HCT116 (cell line): ENCODE results near the gene NAP1L1. TPM values are rescaled to one million over a fixed set of nuclear protein-coding genes. Genes with fewer than 3 reads are reported as not detected.

Source experiments
- ATAC-seq: fragments of 200-7000 bp; cut with Tn5 transposase; 2 replicates; pipeline ENCODE4 v1.9.1; 2020; ENCODE audit warnings: mild to moderate bottlenecking, moderate library complexity
- BruUV-seq: library from RNA; stranded (reverse); fragments of 400-500 nt; replicated peaks from 2 replicates; lab custom pipeline; 2021; lab: Mats Ljungman, UMichigan
- CTCF ChIA-PET: fragments of 300-600 bp; sonication (Branson Sonifier 250); formaldehyde crosslinking; loops from one replicate; lab custom pipeline; 2021; ENCODE audit warnings: antibody characterized with exemption; lab: Charles Lee
- POLR2A ChIA-PET: fragments of 300-600, 350-600 bp; sonication (Branson Sonifier 250); formaldehyde crosslinking; loops from one replicate; lab custom pipeline; 2021; ENCODE audit warnings: antibody characterized with exemption; lab: Charles Lee
- RAD21 ChIA-PET, 2 experiments: fragments of 300-600 bp; sonication (Branson Sonifier 250); formaldehyde crosslinking; loops; one replicate each; lab custom pipeline; 2023; ENCODE audit warnings: low total read pairs in 2 of 2; ENCODE audit not compliant: uncharacterized antibody in 2 of 2, unreplicated experiment in 2 of 2, low non-redundant PET in 1 of 2; lab: Charles Lee
- DNase-seq: peaks from one replicate; pipeline ENCODE4 v3.0.0-alpha.2; 2010; ENCODE audit warnings: low read depth, low spot score
- H2AFZ ChIP-seq: fragments of 200-600 bp; shearing (Covaris generic), sonication (generic); 2 replicates; pipeline ENCODE4 v1.6.1; 2017; ENCODE audit warnings: low read depth, mixed run types, mixed read lengths, antibody characterized with exemption, low read length; ENCODE audit not compliant: poor library complexity, severe bottlenecking
- H3K27ac ChIP-seq: 2 replicates; pipeline ENCODE4 v1.5.1; 2012; ENCODE audit warnings: low read depth, low read length
- H3K27me3 ChIP-seq: fragments of 200-600 bp; sonication (generic); 2 replicates; pipeline ENCODE4 v1.6.1; 2016; ENCODE audit warnings: mixed run types, low read length, mixed read lengths; ENCODE audit not compliant: insufficient read depth
- H3K36me3 ChIP-seq, 2 experiments: fragments of 200-500 bp in 1 of 2; fragments of 200-600 bp in 1 of 2; sonication (Bioruptor generic) in 1 of 2; sonication (generic) in 1 of 2; 2 replicates each; pipeline versions ENCODE4 v1.5.1 to v1.6.1; 2014 to 2016; ENCODE audit warnings: low read length in 2 of 2, inconsistent platforms in 1 of 2, mixed read lengths in 1 of 2, mixed run types in 1 of 2; ENCODE audit not compliant: insufficient read depth in 2 of 2, control insufficient read depth in 1 of 2
- H3K4me1 ChIP-seq, 2 experiments: fragments of 200-600 bp in 1 of 2; sonication (generic) in 1 of 2; 2 replicates each; pipeline versions ENCODE4 v1.5.1 to v1.6.1; 2012 to 2017; ENCODE audit warnings: low read length in 2 of 2, inconsistent platforms in 1 of 2, mild to moderate bottlenecking in 1 of 2, mixed read lengths in 1 of 2, mixed run types in 1 of 2, moderate library complexity in 1 of 2; ENCODE audit not compliant: insufficient read depth in 2 of 2, control insufficient read depth in 1 of 2
- H3K4me2 ChIP-seq: fragments of 200-600 bp; sonication (generic); 2 replicates; pipeline ENCODE4 v1.6.1; 2017; ENCODE audit warnings: mixed run types, low read length, mixed read lengths
- H3K4me3 ChIP-seq, 2 experiments: fragments of 200-600 bp in 1 of 2; sonication (generic) in 1 of 2; replicated peaks in 1 of 2; 2 replicates each; pipeline ENCODE4 v1.5.1; 2011 to 2016; ENCODE audit warnings: low read length in 2 of 2, control low read depth in 1 of 2, low read depth in 1 of 2, mild to moderate bottlenecking in 1 of 2, mixed read lengths in 1 of 2, mixed run types in 1 of 2
- H3K79me2 ChIP-seq: fragments of 200-600 bp; sonication (generic); 2 replicates; pipeline ENCODE4 v1.6.1; 2017; ENCODE audit warnings: mild to moderate bottlenecking, mixed run types, low read length, moderate library complexity, mixed read lengths; ENCODE audit not compliant: insufficient read depth
- H3K9ac ChIP-seq: fragments of 200-600 bp; sonication (generic); 2 replicates; pipeline ENCODE4 v1.6.1; 2016; ENCODE audit warnings: low read length, mixed read lengths
- H3K9me2 ChIP-seq: fragments of 200-600 bp; sonication (generic), shearing (Covaris generic); 2 replicates; pipeline ENCODE4 v1.6.1; 2017; ENCODE audit warnings: mixed run types, mild to moderate bottlenecking, moderate library complexity; ENCODE audit not compliant: insufficient read depth
- H3K9me3 ChIP-seq, 2 experiments: fragments of 200-500 bp in 1 of 2; fragments of 200-600 bp in 1 of 2; sonication (Bioruptor generic) in 1 of 2; sonication (generic) in 1 of 2; 2 replicates each; pipeline ENCODE4 v1.6.1; 2014 to 2017; ENCODE audit warnings: low read length in 2 of 2, mixed read lengths in 2 of 2, inconsistent platforms in 1 of 2, low read depth in 1 of 2, mild to moderate bottlenecking in 1 of 2, mixed run types in 1 of 2, moderate library complexity in 1 of 2; ENCODE audit not compliant: control insufficient read depth in 1 of 2, insufficient read depth in 1 of 2
- H4K20me1 ChIP-seq: fragments of 200-600 bp; sonication (generic), shearing (Covaris generic); 2 replicates; pipeline ENCODE4 v1.6.1; 2017; ENCODE audit warnings: mixed run types, mild to moderate bottlenecking, moderate library complexity; ENCODE audit not compliant: insufficient read depth
- CBX3 ChIP-seq: IDR thresholded peaks from 2 replicates; pipeline ENCODE4 v1.6.1; 2012; ENCODE audit warnings: low read depth
- CEBPB ChIP-seq: IDR thresholded peaks from 2 replicates; pipeline ENCODE4 v1.6.1; 2012; ENCODE audit warnings: low read depth
- ELF1 ChIP-seq: IDR thresholded peaks from 2 replicates; pipeline ENCODE4 v1.6.1; 2012; ENCODE audit warnings: low read depth, borderline replicate concordance
- FOSL1 ChIP-seq: IDR thresholded peaks from 2 replicates; pipeline ENCODE4 v1.6.1; 2012; ENCODE audit warnings: low read depth
- MAX ChIP-seq: IDR thresholded peaks from 2 replicates; pipeline ENCODE4 v1.6.1; 2012
- POLR2AphosphoS5 ChIP-seq: IDR thresholded peaks from 2 replicates; pipeline ENCODE4 v1.6.1; 2011; ENCODE audit warnings: mild to moderate bottlenecking, low read depth, low read length, moderate library complexity
- SP1 ChIP-seq: IDR thresholded peaks from 2 replicates; pipeline ENCODE4 v1.6.1; 2012; ENCODE audit warnings: low read depth
- SRF ChIP-seq: IDR thresholded peaks from 2 replicates; pipeline ENCODE4 v1.6.1; 2012; ENCODE audit warnings: low read depth
- YY1 ChIP-seq: IDR thresholded peaks from 2 replicates; pipeline ENCODE4 v1.6.1; 2011; ENCODE audit warnings: low read length, low read depth, moderate library complexity, mild to moderate bottlenecking; ENCODE audit not compliant: insufficient replicate concordance; ENCODE audit errors: extremely low read depth
- ZNF274 ChIP-seq: fragments of 200-500 bp; sonication (Bioruptor generic); IDR thresholded peaks from 2 replicates; pipeline ENCODE4 v1.6.1; 2014; ENCODE audit warnings: mild to moderate bottlenecking, low read depth, low read length, inconsistent platforms
- intact Hi-C: fragments of 100-400 bp; cut with micrococcal nuclease; formaldehyde crosslinking; loops from 2 replicates; pipeline ENCODE4 v1.10.0; 2022
- total RNA-seq: library from RNA; stranded (reverse); gene quantifications from one replicate; pipeline ENCODE4 v1.2.1, GENCODE V29; 2021; ENCODE audit not compliant: unreplicated experiment
- TF ChIP-seq, protein P1 (sequence below): IDR thresholded peaks from 2 replicates; pipeline ENCODE4 v1.6.1; 2011; ENCODE audit warnings: mild to moderate bottlenecking, low read length, moderate library complexity; ENCODE audit not compliant: insufficient replicate concordance; ENCODE audit errors: extremely low read depth
- TF ChIP-seq, protein P2 (sequence below), 3 experiments: fragments of 200-600 bp in 1 of 3; sonication (generic) in 1 of 3; IDR thresholded peaks in 2 of 3; conservative IDR thresholded peaks in 1 of 3; 2 replicates each; pipeline ENCODE4 v1.5.1; 2012 to 2017; ENCODE audit warnings: low read depth in 2 of 3, low read length in 2 of 3, antibody characterized with exemption in 1 of 3, borderline replicate concordance in 1 of 3, control low read depth in 1 of 3, mild to moderate bottlenecking in 1 of 3, mixed read lengths in 1 of 3, mixed run types in 1 of 3, moderate library complexity in 1 of 3; ENCODE audit not compliant: insufficient read depth in 1 of 3

Gene NAP1L1
- total RNA-seq, 1 experiment from 2014 or later: 531 TPM

DNA sequence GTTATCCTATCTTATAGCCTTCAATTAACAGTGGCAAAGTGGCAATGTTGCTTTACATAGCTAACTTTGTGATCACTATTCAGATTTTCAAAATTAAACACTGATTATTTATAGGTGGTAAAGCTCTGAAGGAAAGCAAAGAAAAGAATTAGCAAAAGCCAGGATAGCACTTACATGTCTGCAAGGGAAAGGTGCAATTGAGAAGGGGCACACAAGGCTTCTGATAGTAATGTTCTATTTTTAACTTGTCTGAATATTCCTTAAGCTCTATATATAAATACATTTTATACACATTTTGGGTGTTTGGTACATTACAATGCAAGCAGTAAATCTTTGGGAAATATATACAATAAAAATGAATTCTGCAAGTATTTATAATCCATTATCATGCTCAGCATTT, 10.9 kb downstream of the NAP1L1 start:
- Histone ChIP-seq H3K79me2 (peaks cover 100% of the 10 kb centered on the region), H3K27ac (no peak overlapping the region), H3K9me3 (no peaks in the 10 kb centered on the region), H3K4me3 (no peak overlapping the region), H3K4me2 (no peak overlapping the region), H3K9ac (no peak overlapping the region), H3K27me3 (no peaks in the 10 kb centered on the region), H3K36me3 (peaks cover 3 to 40% of the 10 kb centered on the region in 2 experiments; a peak in 3 of 4 replicates), H2AFZ (no peak overlapping the region), H3K9me2 (no peaks in the 10 kb centered on the region), H3K4me1 (no peaks in the 10 kb centered on the region)
- POLR2A ChIA-PET: no interaction called here
- CTCF ChIA-PET: no interaction called here
- DNase-seq: no peak
- ATAC-seq: no peak
- RAD21 ChIA-PET: no interaction called here
- intact Hi-C loops: no loop called here
- BruUV-seq: no TSS peak
- TF ChIP-seq SP1: no peak
- TF ChIP-seq ELF1: no peak
- TF ChIP-seq YY1: no peak
- no peak for TF ChIP-seq CBX3
- TF ChIP-seq, all 23 proteins: peak for 0
- H4K20me1 ChIP-seq: peaks cover 33% of the 10 kb centered on the region; the same call in 1 of the 2 replicates

- Histone ChIP-seq H3K27ac (no peak overlapping the region), H3K9me2 (no peaks in the 10 kb centered on the region), H3K9me3 (no peaks in the 10 kb centered on the region), H3K9ac (no peak overlapping the region), H3K27me3 (no peaks in the 10 kb centered on the region), H3K4me3 (no peak overlapping the region), H4K20me1 (peaks cover 30% of the 10 kb centered on the region; the same call in 1 of the 2 replicates)
- CTCF ChIA-PET: no interaction called here
- TF ChIP-seq MAX (no peak), ELF1 (no peak), CEBPB (no peak), SP1 (no peak), POLR2AphosphoS5 (no peak), SRF (no peak), FOSL1 (no peak), ZNF274 (no peak)
- TF ChIP-seq, protein P1, sequence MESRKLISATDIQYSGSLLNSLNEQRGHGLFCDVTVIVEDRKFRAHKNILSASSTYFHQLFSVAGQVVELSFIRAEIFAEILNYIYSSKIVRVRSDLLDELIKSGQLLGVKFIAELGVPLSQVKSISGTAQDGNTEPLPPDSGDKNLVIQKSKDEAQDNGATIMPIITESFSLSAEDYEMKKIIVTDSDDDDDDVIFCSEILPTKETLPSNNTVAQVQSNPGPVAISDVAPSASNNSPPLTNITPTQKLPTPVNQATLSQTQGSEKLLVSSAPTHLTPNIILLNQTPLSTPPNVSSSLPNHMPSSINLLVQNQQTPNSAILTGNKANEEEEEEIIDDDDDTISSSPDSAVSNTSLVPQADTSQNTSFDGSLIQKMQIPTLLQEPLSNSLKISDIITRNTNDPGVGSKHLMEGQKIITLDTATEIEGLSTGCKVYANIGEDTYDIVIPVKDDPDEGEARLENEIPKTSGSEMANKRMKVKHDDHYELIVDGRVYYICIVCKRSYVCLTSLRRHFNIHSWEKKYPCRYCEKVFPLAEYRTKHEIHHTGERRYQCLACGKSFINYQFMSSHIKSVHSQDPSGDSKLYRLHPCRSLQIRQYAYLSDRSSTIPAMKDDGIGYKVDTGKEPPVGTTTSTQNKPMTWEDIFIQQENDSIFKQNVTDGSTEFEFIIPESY: no peak
- TF ChIP-seq, protein P2, sequence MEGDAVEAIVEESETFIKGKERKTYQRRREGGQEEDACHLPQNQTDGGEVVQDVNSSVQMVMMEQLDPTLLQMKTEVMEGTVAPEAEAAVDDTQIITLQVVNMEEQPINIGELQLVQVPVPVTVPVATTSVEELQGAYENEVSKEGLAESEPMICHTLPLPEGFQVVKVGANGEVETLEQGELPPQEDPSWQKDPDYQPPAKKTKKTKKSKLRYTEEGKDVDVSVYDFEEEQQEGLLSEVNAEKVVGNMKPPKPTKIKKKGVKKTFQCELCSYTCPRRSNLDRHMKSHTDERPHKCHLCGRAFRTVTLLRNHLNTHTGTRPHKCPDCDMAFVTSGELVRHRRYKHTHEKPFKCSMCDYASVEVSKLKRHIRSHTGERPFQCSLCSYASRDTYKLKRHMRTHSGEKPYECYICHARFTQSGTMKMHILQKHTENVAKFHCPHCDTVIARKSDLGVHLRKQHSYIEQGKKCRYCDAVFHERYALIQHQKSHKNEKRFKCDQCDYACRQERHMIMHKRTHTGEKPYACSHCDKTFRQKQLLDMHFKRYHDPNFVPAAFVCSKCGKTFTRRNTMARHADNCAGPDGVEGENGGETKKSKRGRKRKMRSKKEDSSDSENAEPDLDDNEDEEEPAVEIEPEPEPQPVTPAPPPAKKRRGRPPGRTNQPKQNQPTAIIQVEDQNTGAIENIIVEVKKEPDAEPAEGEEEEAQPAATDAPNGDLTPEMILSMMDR (IDR thresholded peaks at IDR 0.05 in 2 of 3, conservative IDR thresholded peaks at IDR 0.05 in 1 of 3; ENCODE audit: borderline replicate concordance in 1 of 3, insufficient read depth in 1 of 3, low read depth in 2 of 3, low read length in 2 of 3): no peak
- TF ChIP-seq, all 23 proteins: peak for 0
- H3K36me3 ChIP-seq: peaks cover 3 to 48% of the 10 kb centered on the region in 2 experiments; a peak in 3 of 4 replicates
- no peak for ATAC-seq
- H3K79me2 ChIP-seq: peaks cover 100% of the 10 kb centered on the region
- intact Hi-C loops: no loop called here
- POLR2A ChIA-PET: no interaction called here
- H2AFZ ChIP-seq: no peak overlapping the region
- H3K4me1 ChIP-seq: no peaks in the 10 kb centered on the region
- RAD21 ChIA-PET: no interaction called here
- no TSS peak for BruUV-seq
- DNase-seq: no peak
- H3K4me2 ChIP-seq: no peak overlapping the region
These were observed 11.9 kb downstream of the NAP1L1 start for GRCh38 chr12:76072568-76072967.
